ENCODE data around the gene TEX22.

TEX22 gene

GRCh38 chr14:105444859-105445258 is 46.5 kb downstream of the TEX22 start:
- no peak for DNase-seq

- DNase-seq = no peak
Observed at GRCh38 chr14:105445290-105445689, 47.0 kb downstream of the TEX22 start.

GRCh38 chr14:105445901-105446845 is 47.8 kb downstream of the TEX22 start:
- DNase-seq = no peak

- DNase-seq = no peak
Observed at GRCh38 chr14:105446971-105447370, 48.6 kb downstream of the TEX22 start.

- DNase-seq = no peak
Observed at GRCh38 chr14:105447651-105448640, 49.6 kb downstream of the TEX22 start.

GRCh38 chr14:105448706-105449111 is 50.4 kb downstream of the TEX22 start:
- DNase-seq = no peak

- no peak for DNase-seq
Observed at GRCh38 chr14:105449276-105450122, 51.2 kb downstream of the TEX22 start.

- no peak for DNase-seq
Observed at GRCh38 chr14:105450123-105450505, 51.8 kb downstream of the TEX22 start.

- DNase-seq = no peak
Observed at GRCh38 chr14:105450864-105451720, 52.8 kb downstream of the TEX22 start.

GRCh38 chr14:105452963-105453362 is 54.6 kb downstream of the TEX22 start:
- no peak for DNase-seq

GRCh38 chr14:105453847-105454246 is 55.5 kb downstream of the TEX22 start:
- DNase-seq = no peak

GRCh38 chr14:105455086-105455640 is 56.8 kb downstream of the TEX22 start:
- DNase-seq = no peak

GRCh38 chr14:105455766-105456660 is 57.7 kb downstream of the TEX22 start:
- DNase-seq = no peak

- no peak for DNase-seq
Observed at GRCh38 chr14:105456736-105457617, 58.6 kb downstream of the TEX22 start.

- DNase-seq = no peak
Observed at GRCh38 chr14:105458010-105458409, 59.7 kb downstream of the TEX22 start.

- no peak for DNase-seq
Observed at GRCh38 chr14:105458571-105458970, 60.2 kb downstream of the TEX22 start.

- no peak for DNase-seq
Observed at GRCh38 chr14:105460116-105460515, 61.8 kb downstream of the TEX22 start.

GRCh38 chr14:105460616-105461015 is 62.3 kb downstream of the TEX22 start:
- no peak for DNase-seq

- DNase-seq = no peak
Observed at GRCh38 chr14:105461903-105462302, 63.6 kb downstream of the TEX22 start.
